Endothelial cell (in vitro differentiated cells): ENCODE measurements around the gene MAML2. TPM values are rescaled to one million over a fixed set of nuclear protein-coding genes. Genes with fewer than 3 reads are reported as not detected.

Source experiments
- DNase-seq: peaks from one replicate; pipeline ENCODE4 v3.0.0; 2021; ENCODE audit warnings: low spot score
- H3K27ac Mint-ChIP-seq: one replicate; pipeline ENCODE4 v1.8.0; 2021; ENCODE audit warnings: mixed read lengths, inconsistent platforms; ENCODE audit not compliant: unreplicated experiment
- H3K27me3 Mint-ChIP-seq: one replicate; pipeline ENCODE4 v1.8.0; 2021; ENCODE audit warnings: mild to moderate bottlenecking, moderate library complexity, mixed read lengths, inconsistent platforms; ENCODE audit not compliant: unreplicated experiment
- H3K36me3 Mint-ChIP-seq: one replicate; pipeline ENCODE4 v1.8.0; 2021; ENCODE audit warnings: mild to moderate bottlenecking, low read depth, mixed read lengths, inconsistent platforms; ENCODE audit not compliant: unreplicated experiment
- H3K4me1 Mint-ChIP-seq: one replicate; pipeline ENCODE4 v1.8.0; 2021; ENCODE audit warnings: mild to moderate bottlenecking, mixed read lengths, inconsistent platforms; ENCODE audit not compliant: unreplicated experiment
- H3K4me3 Mint-ChIP-seq: one replicate; pipeline ENCODE4 v1.8.0; 2021; ENCODE audit warnings: mild to moderate bottlenecking, mixed read lengths, inconsistent platforms; ENCODE audit not compliant: unreplicated experiment
- H3K9me3 Mint-ChIP-seq: one replicate; pipeline ENCODE4 v1.8.0; 2021; ENCODE audit warnings: mixed read lengths, inconsistent platforms; ENCODE audit not compliant: unreplicated experiment
- CTCF ChIP-seq: fragments of 200-600 bp; sonication (generic); IDR thresholded peaks from one replicate; pipeline ENCODE4 v1.5.0; 2021; ENCODE audit warnings: antibody characterized with exemption; ENCODE audit not compliant: unreplicated experiment
- total RNA-seq: library from RNA; stranded (reverse); fragmentation: NEBNext Ultra II Directional; extraction: Animal tissue kit (Norgen Biotek cat#: 25700); gene quantifications from one replicate; pipeline ENCODE4 v1.2.1, GENCODE V29; 2021; ENCODE audit not compliant: unreplicated experiment

Gene MAML2
- total RNA-seq, 1 donor from 2014 or later = 6.2 TPM

DNA sequence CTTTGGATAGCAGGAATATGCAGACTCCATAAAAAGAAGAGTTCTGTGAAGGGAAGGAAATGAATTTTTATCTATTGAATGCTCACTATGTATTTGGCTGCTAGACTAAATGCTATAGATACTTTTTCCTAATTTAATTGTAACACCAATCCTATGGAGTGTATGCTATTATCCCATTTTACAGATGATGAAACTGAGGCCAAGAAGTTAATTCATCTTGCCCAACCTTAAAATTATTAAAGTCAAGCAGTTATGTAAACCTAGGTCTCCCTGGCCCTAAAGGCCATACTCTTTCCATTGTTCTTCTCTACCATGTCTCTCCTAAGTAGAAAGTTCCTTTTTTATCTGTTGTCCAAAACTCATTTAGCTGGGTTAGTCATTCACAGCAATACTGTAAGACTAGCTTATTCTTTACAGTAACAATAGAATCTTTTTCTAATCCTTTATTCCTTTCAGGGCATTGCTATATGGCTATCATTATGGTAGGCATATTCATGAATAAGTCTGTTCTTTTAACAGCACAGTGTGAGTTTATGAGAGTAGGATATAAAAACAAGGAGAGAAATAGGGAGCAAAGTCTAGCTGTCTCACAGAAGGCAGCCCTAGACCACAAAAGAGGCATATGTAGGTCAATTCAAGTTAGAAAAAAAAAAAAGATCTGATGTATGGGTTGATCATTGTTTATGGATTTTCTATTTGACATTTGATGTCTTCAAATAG lies 50.5 kb downstream of the MAML2 start:
- Mint-ChIP-seq H3K36me3 (no peaks in the 10 kb centered on the region), H3K4me1 (peaks cover 18% of the 10 kb centered on the region)

GRCh38 chr11:96290631-96291030 lies 52.4 kb downstream of the MAML2 start:
- no peak for DNase-seq
- H3K27me3 Mint-ChIP-seq = no peaks in the 10 kb centered on the region
- no peak overlapping the region for H3K4me3 Mint-ChIP-seq
- TF ChIP-seq CTCF = no peak
- no peaks in the 10 kb centered on the region for H3K36me3 Mint-ChIP-seq
- H3K9me3 Mint-ChIP-seq = no peaks in the 10 kb centered on the region
- H3K4me1 Mint-ChIP-seq = peaks cover 18% of the 10 kb centered on the region
- no peak overlapping the region for H3K27ac Mint-ChIP-seq

More for the DNA sequence above, 50.5 kb downstream of the MAML2 start:
- Mint-ChIP-seq H3K4me3 (no peak overlapping the region), H3K9me3 (no peaks in the 10 kb centered on the region), H3K27ac (no peak overlapping the region), H3K27me3 (no peaks in the 10 kb centered on the region)
- no peak for DNase-seq
- TF ChIP-seq CTCF = no peak

GRCh38 chr11:96290031-96290430 lies 53.0 kb downstream of the MAML2 start:
- no peaks in the 10 kb centered on the region for H3K9me3 Mint-ChIP-seq
- peaks cover 18% of the 10 kb centered on the region for H3K4me1 Mint-ChIP-seq
- H3K4me3 Mint-ChIP-seq = no peak overlapping the region
- TF ChIP-seq CTCF = no peak
- no peaks in the 10 kb centered on the region for H3K27me3 Mint-ChIP-seq
- no peak overlapping the region for H3K27ac Mint-ChIP-seq
- H3K36me3 Mint-ChIP-seq = no peaks in the 10 kb centered on the region
- no peak for DNase-seq

DNA sequence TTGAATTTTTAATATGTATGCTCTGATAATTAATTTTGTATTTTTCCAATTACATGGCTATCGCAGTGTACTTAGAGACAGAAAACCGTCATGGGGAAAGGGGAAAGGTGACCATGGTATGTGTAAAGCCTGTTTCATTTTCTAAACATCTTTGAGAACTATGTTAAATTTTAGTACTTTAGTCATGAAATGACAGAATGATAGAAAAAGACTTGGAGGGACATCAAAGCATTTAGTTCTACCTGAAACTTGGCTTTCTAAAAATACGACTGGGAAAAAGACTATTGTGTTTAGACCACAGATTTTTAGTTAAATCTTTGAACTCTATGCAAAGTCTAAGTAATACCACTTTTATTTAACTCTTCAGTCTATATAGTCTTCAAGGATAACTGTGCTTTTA lies 54.1 kb downstream of the MAML2 start:
- Mint-ChIP-seq H3K4me3 (no peak overlapping the region), H3K36me3 (no peaks in the 10 kb centered on the region)

More for the DNA sequence above, 54.1 kb downstream of the MAML2 start:
- Mint-ChIP-seq H3K27ac (no peak overlapping the region), H3K9me3 (no peaks in the 10 kb centered on the region), H3K27me3 (no peaks in the 10 kb centered on the region), H3K4me1 (peaks cover 7% of the 10 kb centered on the region)
- no peak for DNase-seq
- no peak for TF ChIP-seq CTCF
